Measurements from ENCODE around the gene KDM4C. TPM values are rescaled to one million over a fixed set of nuclear protein-coding genes. Genes with fewer than 3 reads are reported as not detected.
A peak's percentile ranks its signal among the peaks of the same experiment; 100 is the strongest.

KDM4C gene
- total and polyA plus RNA-seq, 2 of the 13 experiments (the other 11 are each of a cell fraction or from before 2014, with no cell fraction given) = 19.4 to 23.6 TPM

DNA sequence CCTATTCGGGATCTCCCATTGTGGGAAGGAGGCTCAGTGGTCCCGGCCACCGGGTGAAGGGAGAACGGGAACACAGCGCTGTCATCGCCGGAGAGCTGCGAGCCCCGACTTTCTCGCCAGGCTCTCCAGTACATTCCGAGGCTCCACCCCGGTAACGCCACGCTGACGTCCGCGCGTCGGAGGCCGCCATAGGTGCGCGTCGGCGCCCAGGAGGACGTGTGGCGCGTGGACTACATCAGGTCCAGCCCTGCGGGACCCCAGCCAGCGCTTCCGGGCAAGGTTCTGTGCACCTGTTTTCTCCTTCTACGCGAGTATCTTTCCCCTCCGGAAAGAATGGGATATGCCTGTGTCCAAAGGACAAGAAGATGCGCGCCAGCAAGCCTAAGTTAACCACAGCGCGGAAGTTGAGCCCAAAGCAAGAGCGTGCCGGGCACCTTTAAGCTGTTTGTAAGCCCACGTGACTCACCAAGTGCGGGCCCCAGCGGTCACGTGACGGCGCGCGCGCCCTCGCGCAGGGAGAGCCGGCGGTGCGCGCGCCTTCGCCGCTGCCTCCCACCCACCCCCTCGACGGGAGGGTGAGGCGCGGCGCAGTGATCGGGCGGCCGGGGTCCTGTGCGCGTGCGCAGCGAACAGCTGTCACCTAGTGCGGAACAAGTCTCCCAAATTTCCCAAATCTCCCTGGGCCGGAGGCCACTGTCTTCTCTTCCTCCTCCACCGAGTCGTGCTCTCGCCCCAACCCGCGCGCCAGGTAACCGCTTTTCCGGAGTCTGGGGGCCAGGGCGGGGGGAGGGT lies at the start of gene KDM4C (continued):
- TF ChIP-seq ETV5 (CRISPR knock-in tag; IDR thresholded peaks at IDR 0.05; ENCODE audit: borderline replicate concordance) (peak; percentile 82), ZNF646 (CRISPR knock-in tag; IDR thresholded peaks at IDR 0.05) (no peak), NCOA1 (CRISPR knock-in tag; IDR thresholded peaks at IDR 0.05) (no peak), ZNF616 (CRISPR knock-in tag; IDR thresholded peaks at IDR 0.05; ENCODE audit: low read depth) (no peak), GZF1 (CRISPR knock-in tag; IDR thresholded peaks at IDR 0.05) (0 out of 2 replicates have a peak, but pooled peaks have one; percentile 20), NFKB2 (CRISPR knock-in tag; IDR thresholded peaks at IDR 0.05; ENCODE audit: borderline replicate concordance) (peak; percentile 96; the same call in 1 of the 2 replicates), CBX2 (IDR thresholded peaks at IDR 0.05; ENCODE audit: low read depth, low read length) (no peak), CBX2 (CRISPR knock-in tag; IDR thresholded peaks at IDR 0.05; ENCODE audit: low read depth) (peak; percentile 88; the same call in 1 of the 2 replicates), ZNF143 (CRISPR knock-in tag; IDR thresholded peaks at IDR 0.05) (no peak; the same call in 1 of the 2 replicates), ZNF451 (CRISPR knock-in tag; IDR thresholded peaks at IDR 0.05) (peak; percentile 63; the same call in 1 of the 2 replicates), SRSF1 (optimal IDR thresholded peaks at IDR 0.05; ENCODE audit: low read depth, low read length) (peak; percentile 81), ELF1 (CRISPR knock-in tag; IDR thresholded peaks at IDR 0.05) (peak; percentile 90), CENPBD1 (CRISPR knock-in tag; IDR thresholded peaks at IDR 0.05; ENCODE audit: borderline replicate concordance, low read depth) (no peak), FIP1L1 (IDR thresholded peaks at IDR 0.05; ENCODE audit: borderline replicate concordance, insufficient read depth, low read depth, low read length) (no peak), ZNF75D (CRISPR knock-in tag; IDR thresholded peaks at IDR 0.05; ENCODE audit: borderline replicate concordance) (no peak), ZNF326 (CRISPR knock-in tag; IDR thresholded peaks at IDR 0.05; ENCODE audit: borderline replicate concordance) (no peak), POLR2G (IDR thresholded peaks at IDR 0.05; ENCODE audit: low read depth, low read length) (peak; percentile 97)
- TF ChIP-seq, protein P1, sequence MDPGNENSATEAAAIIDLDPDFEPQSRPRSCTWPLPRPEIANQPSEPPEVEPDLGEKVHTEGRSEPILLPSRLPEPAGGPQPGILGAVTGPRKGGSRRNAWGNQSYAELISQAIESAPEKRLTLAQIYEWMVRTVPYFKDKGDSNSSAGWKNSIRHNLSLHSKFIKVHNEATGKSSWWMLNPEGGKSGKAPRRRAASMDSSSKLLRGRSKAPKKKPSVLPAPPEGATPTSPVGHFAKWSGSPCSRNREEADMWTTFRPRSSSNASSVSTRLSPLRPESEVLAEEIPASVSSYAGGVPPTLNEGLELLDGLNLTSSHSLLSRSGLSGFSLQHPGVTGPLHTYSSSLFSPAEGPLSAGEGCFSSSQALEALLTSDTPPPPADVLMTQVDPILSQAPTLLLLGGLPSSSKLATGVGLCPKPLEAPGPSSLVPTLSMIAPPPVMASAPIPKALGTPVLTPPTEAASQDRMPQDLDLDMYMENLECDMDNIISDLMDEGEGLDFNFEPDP (CRISPR knock-in tag; conservative IDR thresholded peaks at IDR 0.05) = no peak
